Epithelial cell of esophagus (primary cell): ENCODE results near the gene NOC4L.

Experiments
- DNase-seq: peaks from one replicate; pipeline ENCODE4 v3.0.0; 2010; ENCODE audit warnings: low read depth
- H3K4me3 ChIP-seq: 2 replicates; pipeline ENCODE4 v1.5.1; 2011; ENCODE audit warnings: mild to moderate bottlenecking, low read length, control low read depth
- TF ChIP-seq, protein P1 (sequence below): IDR thresholded peaks from 2 replicates; pipeline ENCODE4 v1.5.1; 2011; ENCODE audit warnings: low read depth, mild to moderate bottlenecking, low read length, control low read depth, inconsistent platforms; ENCODE audit not compliant: insufficient read depth; ENCODE audit errors: missing control alignments

NOC4L gene

DNA sequence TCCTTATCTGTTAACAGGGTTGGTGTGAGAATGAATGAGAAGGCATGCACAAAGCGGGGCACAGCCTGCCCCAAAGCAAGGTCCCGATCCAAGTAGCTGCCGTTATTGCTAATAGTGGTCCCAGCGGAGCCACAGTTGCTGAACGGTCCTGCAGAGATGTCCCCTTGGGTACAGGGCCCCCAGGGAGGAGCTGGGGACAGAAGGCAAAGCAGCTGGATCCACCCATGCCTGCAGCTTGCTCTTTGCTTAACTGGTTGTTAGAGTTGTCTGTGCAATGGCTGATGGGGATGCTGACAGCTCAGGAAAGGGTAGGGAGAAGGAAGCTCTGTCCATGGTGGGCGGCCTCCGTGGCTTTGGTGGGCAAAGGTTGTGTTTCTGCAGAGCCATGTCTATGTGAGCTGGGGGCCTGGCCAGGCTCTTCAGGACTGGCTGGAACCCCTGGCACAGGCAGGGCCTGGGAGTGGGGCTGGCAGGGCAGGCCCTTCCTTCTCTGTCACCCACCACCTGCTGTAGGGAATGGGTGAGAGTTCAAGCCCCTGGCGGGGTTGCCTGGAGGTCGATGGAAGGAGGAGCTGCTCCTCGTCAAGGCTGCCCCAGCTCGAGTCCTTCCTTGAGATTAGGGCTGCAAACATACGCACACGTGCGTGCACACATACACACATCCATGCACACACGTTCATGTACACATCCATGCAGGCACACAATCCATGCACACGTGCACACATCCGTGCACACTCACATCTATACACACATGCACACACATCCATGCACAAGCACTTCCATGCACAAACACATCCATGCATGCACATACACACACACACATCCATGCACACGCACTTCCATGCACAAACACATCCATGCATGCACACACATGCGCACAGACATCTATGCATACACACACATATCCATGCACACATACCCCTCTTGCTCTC is 35.4 kb downstream of the NOC4L start:
- TF ChIP-seq, protein P1, sequence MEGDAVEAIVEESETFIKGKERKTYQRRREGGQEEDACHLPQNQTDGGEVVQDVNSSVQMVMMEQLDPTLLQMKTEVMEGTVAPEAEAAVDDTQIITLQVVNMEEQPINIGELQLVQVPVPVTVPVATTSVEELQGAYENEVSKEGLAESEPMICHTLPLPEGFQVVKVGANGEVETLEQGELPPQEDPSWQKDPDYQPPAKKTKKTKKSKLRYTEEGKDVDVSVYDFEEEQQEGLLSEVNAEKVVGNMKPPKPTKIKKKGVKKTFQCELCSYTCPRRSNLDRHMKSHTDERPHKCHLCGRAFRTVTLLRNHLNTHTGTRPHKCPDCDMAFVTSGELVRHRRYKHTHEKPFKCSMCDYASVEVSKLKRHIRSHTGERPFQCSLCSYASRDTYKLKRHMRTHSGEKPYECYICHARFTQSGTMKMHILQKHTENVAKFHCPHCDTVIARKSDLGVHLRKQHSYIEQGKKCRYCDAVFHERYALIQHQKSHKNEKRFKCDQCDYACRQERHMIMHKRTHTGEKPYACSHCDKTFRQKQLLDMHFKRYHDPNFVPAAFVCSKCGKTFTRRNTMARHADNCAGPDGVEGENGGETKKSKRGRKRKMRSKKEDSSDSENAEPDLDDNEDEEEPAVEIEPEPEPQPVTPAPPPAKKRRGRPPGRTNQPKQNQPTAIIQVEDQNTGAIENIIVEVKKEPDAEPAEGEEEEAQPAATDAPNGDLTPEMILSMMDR: no peak
- no peak for DNase-seq
- H3K4me3 ChIP-seq: no peak overlapping the region

DNA sequence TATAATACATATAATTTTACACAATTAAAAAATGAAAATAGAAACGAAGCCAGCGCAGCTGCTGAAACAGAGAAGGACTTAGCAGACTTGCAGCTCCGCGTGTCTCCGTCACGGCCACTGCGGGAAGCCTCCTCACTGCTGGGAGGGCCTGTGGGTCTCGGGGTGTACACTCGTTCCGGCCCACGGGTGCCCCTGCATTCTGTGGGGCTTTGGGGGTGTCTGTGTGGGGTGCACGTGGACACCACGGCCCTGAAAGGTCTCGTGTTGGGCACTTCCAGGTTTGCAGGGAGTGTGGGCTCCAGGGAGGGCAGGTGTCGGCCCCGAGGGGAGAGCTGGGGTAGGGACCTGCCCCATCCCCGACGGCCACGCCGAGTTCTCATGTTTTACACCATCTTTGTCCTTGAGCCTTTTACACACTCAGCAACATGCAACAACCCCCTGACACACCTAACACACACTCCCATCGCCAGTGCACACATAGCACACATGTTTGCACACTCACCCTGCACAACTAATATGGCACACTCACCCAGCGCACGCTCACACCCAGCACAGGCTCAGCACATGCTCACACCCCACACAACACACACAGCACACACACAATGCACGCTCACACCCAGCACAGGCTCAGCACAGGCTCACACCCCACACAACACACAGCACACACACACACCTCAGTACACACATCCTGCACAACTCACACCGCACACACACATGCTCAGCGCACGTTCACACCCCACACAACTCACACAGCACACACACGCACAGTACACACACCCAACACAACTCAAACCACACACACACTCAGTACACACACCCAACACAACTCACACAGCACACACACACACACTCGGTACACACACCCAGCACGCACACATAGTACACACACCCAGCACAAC is 36.6 kb downstream of the NOC4L start:
- TF ChIP-seq, protein P1: no peak
- DNase-seq: no peak
- H3K4me3 ChIP-seq: no peak overlapping the region

DNA sequence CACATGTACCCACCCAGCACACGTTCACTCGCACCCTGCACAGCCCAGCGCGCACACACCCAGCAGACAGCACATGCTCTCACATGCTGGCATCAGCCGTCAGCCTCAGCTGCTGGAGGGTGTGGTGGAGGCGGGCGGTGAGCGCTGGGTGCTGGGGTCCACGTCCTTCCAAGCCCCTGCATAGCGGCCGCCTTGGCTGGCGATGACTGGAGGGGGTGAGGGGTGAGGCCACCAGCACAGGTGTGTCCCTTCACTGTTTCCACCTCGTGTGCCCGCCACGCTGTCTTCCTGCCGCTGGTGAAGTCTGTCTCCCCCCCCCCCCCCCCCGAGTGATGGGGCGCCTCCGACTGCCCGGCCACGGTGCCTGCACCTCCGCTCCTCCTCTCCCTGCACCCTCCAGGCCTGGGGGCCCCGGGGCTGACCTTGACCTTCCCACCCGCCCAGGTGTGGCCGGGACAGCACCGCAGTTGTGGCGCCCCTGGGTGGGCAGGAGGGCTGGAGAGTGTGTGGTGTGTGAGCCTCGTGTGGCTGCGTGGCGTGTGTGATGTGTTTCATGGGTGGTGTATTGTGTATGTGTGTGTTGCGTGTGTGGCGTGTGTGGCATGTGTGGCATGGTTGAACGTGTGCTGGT is 37.4 kb downstream of the NOC4L start:
- TF ChIP-seq, protein P1: no peak
- DNase-seq: no peak
- H3K4me3 ChIP-seq: no peak overlapping the region

DNA sequence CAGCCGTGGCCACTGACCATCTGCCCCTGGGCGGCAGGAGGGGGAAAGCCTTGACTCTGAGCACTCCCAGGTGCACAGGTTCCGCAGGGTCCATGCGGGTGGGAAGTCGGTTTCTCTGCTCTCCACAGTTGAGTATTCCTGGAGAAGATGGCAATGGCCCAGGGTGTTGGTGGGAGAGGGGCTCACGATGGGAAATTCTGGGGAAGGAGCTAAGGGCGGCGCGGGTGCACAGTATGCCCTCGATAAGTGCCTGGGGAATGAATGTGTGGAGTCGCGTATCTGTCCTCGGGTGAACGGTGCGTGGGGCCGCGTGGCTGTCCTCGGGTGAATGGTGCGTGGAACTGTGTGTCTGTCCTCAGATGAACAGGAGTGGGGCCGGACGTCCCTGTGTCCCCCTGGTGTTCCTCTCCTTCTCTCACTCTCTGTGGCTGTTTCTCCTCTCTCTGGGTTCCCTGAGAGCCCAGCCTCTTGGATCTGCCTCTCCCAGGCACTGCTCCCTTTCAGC is 38.0 kb downstream of the NOC4L start:
- TF ChIP-seq, protein P1: no peak
- H3K4me3 ChIP-seq: no peak overlapping the region
- no peak for DNase-seq

DNA sequence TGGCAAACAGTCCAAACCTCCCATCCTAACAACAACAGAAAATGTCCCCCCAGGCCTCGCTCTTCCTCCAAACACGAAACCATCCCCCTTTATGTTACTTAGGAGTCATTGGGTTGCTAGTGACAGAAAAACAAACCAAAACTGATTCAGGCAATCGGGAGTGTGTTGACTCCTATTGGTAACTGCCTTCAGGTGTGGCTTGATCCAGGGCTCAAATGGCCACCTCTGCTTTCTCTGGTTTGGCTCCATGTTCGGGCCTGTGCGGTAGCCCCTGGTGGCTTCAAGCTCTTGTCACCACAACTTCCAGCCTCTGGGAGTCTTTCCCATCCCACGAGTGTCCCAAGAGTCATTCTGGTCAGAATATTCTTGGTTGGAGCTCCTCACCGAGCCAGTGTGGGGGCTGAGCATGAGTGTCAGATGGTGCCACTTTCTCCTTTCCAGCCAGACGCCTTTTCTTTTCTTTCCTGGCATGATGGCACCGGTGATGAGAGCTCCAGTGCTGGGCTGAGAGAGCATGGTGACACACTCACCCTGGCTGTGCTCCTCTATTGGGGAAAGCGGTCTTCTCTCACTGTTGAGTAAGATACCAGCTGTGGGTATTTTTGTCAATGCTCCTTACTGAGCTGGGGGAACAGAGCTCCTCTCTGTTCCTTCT is 38.6 kb downstream of the NOC4L start:
- no peak overlapping the region for H3K4me3 ChIP-seq
- TF ChIP-seq, protein P1: no peak
- DNase-seq: no peak

DNA sequence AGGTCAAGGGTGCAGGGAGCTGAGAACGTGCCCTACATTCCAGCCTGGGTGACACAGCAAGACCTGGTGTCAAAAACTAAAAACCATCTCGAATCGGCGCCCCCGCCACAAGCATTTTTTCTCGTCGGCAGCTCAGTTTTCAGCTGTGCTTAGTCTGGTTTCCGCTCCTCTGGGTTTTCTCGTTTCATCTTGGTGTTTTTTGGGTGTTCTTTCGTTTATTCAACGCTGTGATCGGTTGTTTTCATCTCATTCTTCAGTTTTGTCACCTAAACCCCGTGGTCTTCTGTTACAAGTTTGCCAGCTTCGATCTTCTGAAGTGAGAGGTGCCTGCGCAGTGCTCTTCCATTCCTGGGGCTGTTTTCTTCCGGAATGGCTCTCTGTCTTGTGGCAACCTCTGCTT is 41.4 kb downstream of the NOC4L start:
- DNase-seq: no peak
- no peak overlapping the region for H3K4me3 ChIP-seq
- TF ChIP-seq, protein P1: no peak
